Psoas muscle (tissue), 8 donors: ENCODE results near the gene MMP24. TPM values are rescaled to one million over a fixed set of nuclear protein-coding genes. Genes with fewer than 3 reads are reported as not detected.
A peak's percentile ranks its signal among the peaks of the same experiment; 100 is the strongest.

ENCODE experiments used
- ATAC-seq, 4 donors: fragments of 200-7000 bp; cut with Tn5 transposase; one replicate each; pipeline ENCODE4 v1.9.1; 2020; ENCODE audit warnings: moderate library complexity in 3 of 4, mild to moderate bottlenecking in 2 of 4
- DNase-seq, 2 donors: peaks; one replicate each; pipeline ENCODE4 v3.0.0-alpha.2; 2020
- H3K27ac ChIP-seq: fragments of 200-600 bp; one replicate; pipeline ENCODE4 v1.8.0; 2022
- H3K27me3 ChIP-seq, 3 donors: fragments of 200-600 bp in 1 of 3; one replicate each; pipeline versions ENCODE4 v1.6.1 to v1.8.0; 2013 to 2022; ENCODE audit warnings: low read length in 2 of 3, mild to moderate bottlenecking in 2 of 3, moderate library complexity in 1 of 3; ENCODE audit not compliant: insufficient read depth in 3 of 3
- H3K36me3 ChIP-seq, 2 donors: fragments of 200-600 bp in 1 of 2; one replicate each; pipeline versions ENCODE4 v1.6.1 to v1.8.0; 2013 to 2022; ENCODE audit warnings: low read depth in 1 of 2, mild to moderate bottlenecking in 1 of 2, moderate library complexity in 1 of 2; ENCODE audit not compliant: insufficient read depth in 1 of 2
- H3K4me1 ChIP-seq: fragments of 200-600 bp; one replicate; pipeline ENCODE4 v1.8.0; 2022
- H3K4me3 ChIP-seq: fragments of 200-600 bp; one replicate; pipeline ENCODE4 v1.8.0; 2022; ENCODE audit warnings: mild to moderate bottlenecking
- H3K9me3 ChIP-seq: fragments of 200-600 bp; one replicate; pipeline ENCODE4 v1.8.0; 2022
- CTCF ChIP-seq: fragments of 200-600 bp; IDR thresholded peaks from one replicate; pipeline ENCODE4 v1.8.0; 2022; ENCODE audit warnings: antibody characterized with exemption
- WGBS, 3 donors: extraction: QIAGEN DNeasy Blood & Tissue Kit; methylation state at CpG; one replicate each; pipeline versions ENCODE4 v1.1.6 to v1.1.7; 2013; 5-methylcytosine and 5-hydroxymethylcytosine counted together
- intact Hi-C, 2 donors: fragments of 100-400 bp; cut with DNase I; formaldehyde crosslinking; loops; one replicate each; pipeline versions ENCODE4 v1.11.0 to v1.14.2; 2022
- polyA plus RNA-seq, 3 donors: library from polyadenylated mRNA; stranded (reverse); fragments of 200-250 nt; gene quantifications; one replicate each; pipeline ENCODE4 v1.2.3, GENCODE V29; 2013
- total RNA-seq, 4 donors: library from RNA; stranded (reverse); fragmentation: NEBNext Ultra II Directional in 2 of 4; extraction: Animal tissue kit (Norgen Biotek cat#: 25700) in 2 of 4; gene quantifications; one replicate each; pipeline versions ENCODE4 v1.2.1 to v1.2.4, GENCODE V29; 2021 to 2023
- donor health status: healthy with polysubstance abuse.
- donor health status: DM: no; HTN: no; CAD: no; lungs with moderate emphysema.
- donor health status: Bipolar disorder and iron deficiency.
- donor health status: healthy.
- donor health status: DM: yes; HTN: yes; CAD: no.
- donor health status: DM: no; HTN: no; CAD: no.
- donor health status: DM: no; HTN: no; CAD: no.
- donor health status: DM: yes; HTN: yes; CAD: no.

The MMP24 gene
- total and polyA plus RNA-seq, 7 donors, result 0.01 to 0.27 (median 0.12) TPM; not detected in 1

- Histone ChIP-seq H3K27ac (peak overlapping the region; percentile 65), H3K9me3 (no peaks in the 10 kb centered on the region), H3K4me3 (peak overlapping the region; percentile 30), H3K4me1 (peaks cover 6% of the 10 kb centered on the region), H3K27me3 (no peaks in the 10 kb centered on the region), H3K36me3 (no peaks in the 10 kb centered on the region)
- DNase-seq (peak; percentile 78 to 84), ATAC-seq (peak; percentile 80 to 99 (median 94))
- WGBS, 3 donors, result 11 to 18% (median 11%) methylated on average over 8 of the region's 8 CpGs
- intact Hi-C loops, result loop anchor here (2.0 to 5.0 kb wide), 3 partner anchors 63 to 376 kb away; no protein-coding TSS in a partner anchor
- TF ChIP-seq CTCF, result peak; percentile 77
These were observed 18.4 kb upstream of the MMP24 start for GRCh38 chr20:35207950-35208611.

- H3K36me3 ChIP-seq, result no peaks in the 10 kb centered on the region
- no peaks in the 10 kb centered on the region for H3K27me3 ChIP-seq
- no peak for TF ChIP-seq CTCF
- no peaks in the 10 kb centered on the region for H3K4me1 ChIP-seq
- H3K9me3 ChIP-seq, result no peaks in the 10 kb centered on the region
- no peak for ATAC-seq
- DNase-seq, result no peak
- H3K27ac ChIP-seq, result no peak overlapping the region
- WGBS, 3 donors, result 79 to 84% (median 83%) methylated on average over 12 of the region's 12 CpGs
- intact Hi-C loops, result loop anchor here in 1 of 2 donors (10.0 kb wide), 1 partner anchor 381 kb away; no protein-coding TSS in a partner anchor
- H3K4me3 ChIP-seq, result no peak overlapping the region
These were observed 11.2 kb upstream of the MMP24 start for GRCh38 chr20:35215066-35215956.

- no peaks in the 10 kb centered on the region for H3K36me3 ChIP-seq
- TF ChIP-seq CTCF, result no peak
- no peak for DNase-seq
These were observed 9.9 kb upstream of the MMP24 start for GRCh38 chr20:35216541-35216940.

DNA sequence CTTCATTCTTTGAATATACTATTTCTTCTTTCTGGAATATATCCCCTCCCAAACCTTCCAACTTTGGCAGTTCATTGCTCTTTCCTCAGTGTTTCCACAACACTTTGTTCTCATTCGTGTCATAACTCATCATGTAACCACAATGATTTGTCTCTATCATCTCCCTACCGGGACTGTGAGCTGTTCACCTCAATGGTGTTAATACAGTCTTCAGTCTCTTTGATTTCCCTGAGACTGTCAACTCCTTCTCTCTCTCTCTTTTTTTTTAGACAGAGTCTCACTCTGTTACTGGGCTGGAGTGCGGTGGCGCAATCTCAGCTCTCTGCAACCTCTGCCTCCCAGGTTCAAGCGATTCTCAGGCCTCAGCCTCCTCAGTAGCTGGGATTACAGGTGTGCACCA lies 2.5 kb upstream of the MMP24 start:
- Histone ChIP-seq H3K27ac (no peak overlapping the region), H3K4me1 (no peaks in the 10 kb centered on the region), H3K9me3 (no peaks in the 10 kb centered on the region), H3K27me3 (peaks cover under 1 to 14% (median 3%) of the 10 kb centered on the region in 3 donors), H3K36me3 (no peaks in the 10 kb centered on the region), H3K4me3 (no peak overlapping the region)
- intact Hi-C loops, result no loop called here
- no peak for TF ChIP-seq CTCF
- 92 to 95% (median 92%) methylated on average over 5 of the region's 5 CpGs for WGBS, 3 donors
- no peak for ATAC-seq
- DNase-seq, result no peak

More at GRCh38 chr20:35216541-35216940, 9.9 kb upstream of the MMP24 start:
- Histone ChIP-seq H3K4me3 (no peak overlapping the region), H3K4me1 (no peaks in the 10 kb centered on the region), H3K9me3 (no peaks in the 10 kb centered on the region), H3K27ac (no peak overlapping the region), H3K27me3 (no peaks in the 10 kb centered on the region)
- no peak for ATAC-seq
- WGBS, 3 donors, result 84 to 89% (median 87%) methylated on average over 5 of the region's 5 CpGs
- intact Hi-C loops, result loop anchor here in 1 of 2 donors (10.0 kb wide), 1 partner anchor 382 kb away; no protein-coding TSS in a partner anchor
